BLaER1 treated with 17β-estradiol and CSF1 and Interleukin-3, amounts not matched to agents 10 nM and 100 nM (cell line): ENCODE measurements around the gene CXCL6.

Experiments used
- H3K27ac ChIP-seq, 11 experiments: shearing (Covaris generic); formaldehyde crosslinking; 2 replicates each; pipeline ENCODE4 v1.8.1; 2022
- H3K27me3 ChIP-seq, 11 experiments: shearing (Covaris generic); formaldehyde crosslinking; 2 replicates each; pipeline ENCODE4 v1.8.1; 2022
- H3K36me3 ChIP-seq, 11 experiments: shearing (Covaris generic); formaldehyde crosslinking; 2 replicates each; pipeline ENCODE4 v1.8.1; 2022
- H3K4me1 ChIP-seq, 10 experiments: shearing (Covaris generic); formaldehyde crosslinking; 2 replicates each; pipeline ENCODE4 v1.8.1; 2022
- H3K4me2 ChIP-seq, 11 experiments: shearing (Covaris generic); formaldehyde crosslinking; 2 replicates each; pipeline ENCODE4 v1.8.1; 2022
- H3K4me3 ChIP-seq, 10 experiments: shearing (Covaris generic); formaldehyde crosslinking; 2 replicates each; pipeline ENCODE4 v1.8.1; 2022
- H3K9ac ChIP-seq, 11 experiments: shearing (Covaris generic); formaldehyde crosslinking; 2 replicates each; pipeline ENCODE4 v1.8.1; 2022
- H3K9me3 ChIP-seq, 11 experiments: shearing (Covaris generic); formaldehyde crosslinking; replicated peaks in 1 of 11; 2 replicates each; pipeline ENCODE4 v1.8.1; 2022
- H4K20me1 ChIP-seq, 11 experiments: shearing (Covaris generic); formaldehyde crosslinking; 2 replicates each; pipeline ENCODE4 v1.8.1; 2022
- Cebpa-rat ChIP-seq, 11 experiments: shearing (Covaris generic); IDR thresholded peaks; 2 replicates each; pipeline ENCODE4 v1.8.1; 2022

The CXCL6 gene

DNA sequence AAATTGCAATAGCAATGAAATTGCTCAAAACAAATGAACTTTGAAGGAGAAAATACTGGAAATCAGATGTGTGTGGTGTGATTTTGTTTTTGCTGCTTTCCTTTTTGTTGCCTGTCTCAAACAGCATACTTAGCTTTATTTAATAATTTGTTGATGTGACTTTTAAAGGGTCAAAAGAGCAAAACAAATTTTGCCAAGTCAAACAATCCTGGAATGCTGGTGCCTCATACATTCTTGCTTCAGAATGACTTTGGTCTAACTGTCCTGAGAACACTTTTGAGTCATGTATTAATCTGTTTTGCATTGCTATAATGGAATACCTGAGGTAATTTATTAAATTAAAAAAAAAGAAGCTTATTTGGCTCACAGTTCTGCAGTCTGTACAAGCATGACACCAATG lies 20.0 kb downstream of the CXCL6 start:
- Histone ChIP-seq H3K4me3 (no peak overlapping the region), H3K9ac (no peak overlapping the region), H3K9me3 (peaks cover 0 to 35% (median 0%) of the 10 kb centered on the region in 11 experiments; a peak in 6 of 22 replicates), H3K36me3 (peaks cover 0 to 3% (median 0%) of the 10 kb centered on the region in 11 experiments; a peak in 1 of 22 replicates), H3K4me2 (no peak overlapping the region), H4K20me1 (no peaks in the 10 kb centered on the region), H3K27ac (peak overlapping the region in 2 of 11 experiments; percentile 65 to 69; a peak in 5 of 22 replicates), H3K27me3 (no peaks in the 10 kb centered on the region), H3K4me1 (peaks cover 0 to 74% (median 0%) of the 10 kb centered on the region in 10 experiments; a peak in 7 of 20 replicates)
- no peak for TF ChIP-seq Cebpa-rat (IDR thresholded peaks at IDR 0.05)

DNA sequence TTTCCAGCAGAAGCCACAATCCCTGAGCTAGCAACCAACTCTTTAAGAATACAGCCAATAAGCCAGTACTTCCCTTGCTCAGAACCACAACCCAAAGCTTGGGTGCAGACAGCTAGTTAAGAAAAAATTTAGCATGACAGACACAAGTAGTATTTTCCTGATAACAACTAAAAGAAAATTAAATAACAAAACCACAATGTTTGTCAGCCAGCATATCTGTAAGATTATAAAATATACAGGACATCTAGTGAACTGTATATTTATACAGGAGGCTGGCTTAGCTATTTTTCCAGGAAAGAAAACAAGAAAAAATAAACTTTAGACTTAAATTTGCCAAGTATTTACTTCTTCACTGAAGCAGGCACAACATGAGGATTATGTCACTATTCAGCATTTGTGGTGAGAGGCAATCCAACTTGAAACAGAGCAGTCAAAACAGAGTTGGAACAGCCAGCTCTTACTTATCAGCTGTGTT lies 23.2 kb downstream of the CXCL6 start:
- H3K27ac ChIP-seq, result peak overlapping the region in 3 of 11 experiments; percentile 69 to 87 (median 82); a peak in 6 of 22 replicates
- no peak overlapping the region for H3K4me3 ChIP-seq
- H3K9ac ChIP-seq, result peak overlapping the region in 3 of 11 experiments; percentile 38 to 74 (median 49); a peak in 6 of 22 replicates
- no peak for TF ChIP-seq Cebpa-rat (IDR thresholded peaks at IDR 0.05)
- H3K4me1 ChIP-seq, result peaks cover 0 to 87% (median 0%) of the 10 kb centered on the region in 10 experiments; a peak in 7 of 20 replicates
- no peaks in the 10 kb centered on the region for H4K20me1 ChIP-seq
- H3K9me3 ChIP-seq, result peaks cover 0 to 35% (median 0%) of the 10 kb centered on the region in 11 experiments; a peak in 6 of 22 replicates
- peak overlapping the region in 3 of 11 experiments; percentile 21 to 65 (median 47); a peak in 5 of 22 replicates for H3K4me2 ChIP-seq
- no peaks in the 10 kb centered on the region for H3K27me3 ChIP-seq
- peaks cover 0 to 3% (median 0%) of the 10 kb centered on the region in 11 experiments; a peak in 1 of 22 replicates for H3K36me3 ChIP-seq

GRCh38 chr4:73860181-73860580 lies 23.7 kb downstream of the CXCL6 start:
- Histone ChIP-seq H3K4me3 (no peak overlapping the region), H4K20me1 (no peaks in the 10 kb centered on the region), H3K36me3 (peaks cover 0 to 3% (median 0%) of the 10 kb centered on the region in 11 experiments; a peak in 1 of 22 replicates), H3K9me3 (peaks cover 0 to 35% (median 0%) of the 10 kb centered on the region in 11 experiments; a peak in 6 of 22 replicates), H3K9ac (peak overlapping the region in 3 of 11 experiments; percentile 38 to 74 (median 49); a peak in 6 of 22 replicates), H3K4me2 (peak overlapping the region in 3 of 11 experiments; percentile 21 to 65 (median 47); a peak in 5 of 22 replicates), H3K27me3 (no peaks in the 10 kb centered on the region), H3K27ac (peak overlapping the region in 3 of 11 experiments; percentile 69 to 87 (median 82); a peak in 6 of 22 replicates), H3K4me1 (peaks cover 0 to 88% (median 0%) of the 10 kb centered on the region in 10 experiments; a peak in 7 of 20 replicates)
- no peak for TF ChIP-seq Cebpa-rat (IDR thresholded peaks at IDR 0.05)

DNA sequence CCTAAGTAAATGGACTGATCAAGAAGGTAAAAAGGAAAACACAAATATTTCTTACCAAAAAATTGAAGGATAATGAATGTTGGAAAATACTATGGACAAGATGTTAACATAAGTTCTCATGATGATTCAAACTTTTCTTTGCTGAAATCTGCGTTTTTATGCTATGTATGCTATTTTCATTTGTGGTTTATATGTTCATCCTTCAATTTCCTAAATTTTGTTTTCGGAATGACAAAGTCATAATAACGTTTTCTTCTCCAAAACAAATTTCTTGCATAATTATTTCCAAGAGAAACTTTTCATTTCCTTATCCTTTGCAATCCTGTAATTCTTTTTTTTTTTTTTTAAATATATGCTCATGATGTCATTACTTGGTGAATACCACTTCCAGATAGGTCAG lies 24.4 kb downstream of the CXCL6 start:
- peaks cover 0 to 3% (median 0%) of the 10 kb centered on the region in 11 experiments; a peak in 1 of 22 replicates for H3K36me3 ChIP-seq
- no peak for TF ChIP-seq Cebpa-rat (IDR thresholded peaks at IDR 0.05)
- peak overlapping the region in 3 of 11 experiments; percentile 21 to 74 (median 55); a peak in 4 of 22 replicates for H3K4me2 ChIP-seq

GRCh38 chr4:73862322-73862721 lies 25.8 kb downstream of the CXCL6 start:
- Histone ChIP-seq H3K36me3 (no peaks in the 10 kb centered on the region), H3K4me1 (peaks cover 0 to 99% (median 0%) of the 10 kb centered on the region in 10 experiments; a peak in 7 of 20 replicates), H3K27me3 (no peaks in the 10 kb centered on the region), H3K4me3 (no peak overlapping the region), H3K4me2 (peak overlapping the region in 3 of 11 experiments; percentile 24 to 74 (median 55); a peak in 6 of 22 replicates), H3K9ac (peak overlapping the region in 2 of 11 experiments; percentile 66 to 71; a peak in 3 of 22 replicates), H3K27ac (peak overlapping the region in 3 of 11 experiments; percentile 69 to 87 (median 82); a peak in 6 of 22 replicates), H4K20me1 (no peaks in the 10 kb centered on the region), H3K9me3 (peaks cover 0 to 22% (median 0%) of the 10 kb centered on the region in 11 experiments; a peak in 6 of 22 replicates)
- no peak for TF ChIP-seq Cebpa-rat (IDR thresholded peaks at IDR 0.05)

More for the DNA sequence above, 24.4 kb downstream of the CXCL6 start:
- Histone ChIP-seq H3K4me3 (no peak overlapping the region), H3K9me3 (peaks cover 0 to 35% (median 0%) of the 10 kb centered on the region in 11 experiments; a peak in 6 of 22 replicates), H3K4me1 (peaks cover 0 to 89% (median 0%) of the 10 kb centered on the region in 10 experiments; a peak in 7 of 20 replicates), H3K9ac (peak overlapping the region in 3 of 11 experiments; percentile 38 to 74 (median 71); a peak in 5 of 22 replicates), H3K27me3 (no peaks in the 10 kb centered on the region), H3K27ac (peak overlapping the region in 4 of 11 experiments; percentile 12 to 87 (median 76); a peak in 6 of 22 replicates), H4K20me1 (no peaks in the 10 kb centered on the region)

DNA sequence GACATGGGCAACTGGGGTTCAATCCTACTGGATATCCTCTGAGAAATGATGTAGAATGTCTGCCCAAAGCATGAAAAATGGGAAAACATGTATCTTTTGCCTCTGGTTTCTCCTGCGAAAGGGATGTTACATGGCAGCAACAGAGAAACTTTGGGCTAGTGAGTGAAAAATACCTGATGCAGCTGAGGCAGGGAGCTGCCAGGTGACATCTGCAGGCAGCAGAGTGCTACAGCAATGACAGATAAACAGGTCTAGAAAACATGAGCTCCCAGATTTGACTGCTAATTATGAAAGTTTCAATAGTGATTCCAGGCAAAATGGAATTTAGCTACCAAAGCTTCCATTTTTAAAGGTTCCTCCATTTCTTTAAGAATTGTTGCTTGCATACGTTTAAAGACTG lies 27.9 kb downstream of the CXCL6 start:
- H3K4me1 ChIP-seq, result peaks cover 0 to 97% (median 0%) of the 10 kb centered on the region in 10 experiments; a peak in 6 of 20 replicates
- peak overlapping the region in 1 of 11 experiments; percentile 23; a peak in 2 of 22 replicates for H3K9ac ChIP-seq
- peaks cover 0 to 13% (median 6%) of the 10 kb centered on the region in 11 experiments; a peak in 15 of 22 replicates for H3K9me3 ChIP-seq
- H4K20me1 ChIP-seq, result no peaks in the 10 kb centered on the region
- peak overlapping the region in 3 of 11 experiments; percentile 24 to 74 (median 55); a peak in 5 of 22 replicates for H3K4me2 ChIP-seq
- no peak for TF ChIP-seq Cebpa-rat (IDR thresholded peaks at IDR 0.05)
- H3K27ac ChIP-seq, result peak overlapping the region in 3 of 11 experiments; percentile 69 to 87 (median 82); a peak in 6 of 22 replicates
- no peaks in the 10 kb centered on the region for H3K36me3 ChIP-seq
- no peaks in the 10 kb centered on the region for H3K27me3 ChIP-seq
- H3K4me3 ChIP-seq, result no peak overlapping the region

DNA sequence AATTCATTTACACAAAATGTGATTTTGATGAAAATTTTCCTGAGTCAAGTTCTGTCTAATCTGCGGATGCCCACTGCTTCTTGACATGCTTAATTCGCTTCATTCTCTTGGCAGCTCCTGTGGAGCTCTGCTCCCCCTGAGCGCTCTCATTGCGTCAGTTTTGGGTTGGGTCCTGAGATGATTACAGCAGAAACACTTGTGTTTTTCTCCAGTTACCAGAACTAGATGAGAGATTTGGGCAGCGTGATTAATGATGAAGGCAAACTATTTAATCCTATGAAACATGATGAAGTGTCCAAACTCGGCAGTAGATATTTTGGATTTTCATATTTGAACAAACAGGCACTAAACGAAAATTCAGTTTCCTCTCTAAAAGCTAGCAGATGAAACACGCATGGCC lies 28.5 kb downstream of the CXCL6 start:
- H3K27me3 ChIP-seq, result no peaks in the 10 kb centered on the region
- peaks cover 0 to 97% (median 0%) of the 10 kb centered on the region in 10 experiments; a peak in 6 of 20 replicates for H3K4me1 ChIP-seq
- no peak overlapping the region for H3K4me3 ChIP-seq
- H3K27ac ChIP-seq, result peak overlapping the region in 4 of 11 experiments; percentile 55 to 87 (median 76); a peak in 8 of 22 replicates
- no peaks in the 10 kb centered on the region for H3K36me3 ChIP-seq
- H3K9ac ChIP-seq, result peak overlapping the region in 3 of 11 experiments; percentile 11 to 69 (median 65); a peak in 5 of 22 replicates
- no peaks in the 10 kb centered on the region for H4K20me1 ChIP-seq
- H3K4me2 ChIP-seq, result peak overlapping the region in 3 of 11 experiments; percentile 24 to 74 (median 55); a peak in 6 of 22 replicates
- H3K9me3 ChIP-seq, result peaks cover 0 to 16% (median 10%) of the 10 kb centered on the region in 11 experiments; a peak in 15 of 22 replicates
- TF ChIP-seq Cebpa-rat (IDR thresholded peaks at IDR 0.05), result no peak

GRCh38 chr4:73865431-73866096 lies 29.1 kb downstream of the CXCL6 start:
- peaks cover 0 to 97% (median 0%) of the 10 kb centered on the region in 10 experiments; a peak in 6 of 20 replicates for H3K4me1 ChIP-seq
- TF ChIP-seq Cebpa-rat (IDR thresholded peaks at IDR 0.05), result no peak
- H3K9ac ChIP-seq, result peak overlapping the region in 3 of 11 experiments; percentile 11 to 69 (median 65); a peak in 4 of 22 replicates
- no peaks in the 10 kb centered on the region for H3K27me3 ChIP-seq
- no peaks in the 10 kb centered on the region for H4K20me1 ChIP-seq
- H3K4me2 ChIP-seq, result peak overlapping the region in 3 of 11 experiments; percentile 41 to 74 (median 65); a peak in 4 of 22 replicates
- no peaks in the 10 kb centered on the region for H3K36me3 ChIP-seq
- H3K9me3 ChIP-seq, result peaks cover 0 to 16% (median 10%) of the 10 kb centered on the region in 11 experiments; a peak in 15 of 22 replicates
- H3K27ac ChIP-seq, result peak overlapping the region in 4 of 11 experiments; percentile 19 to 87 (median 76); a peak in 7 of 22 replicates
- no peak overlapping the region for H3K4me3 ChIP-seq
